ENCODE measurements around the gene NRXN3.

NRXN3 gene

DNA sequence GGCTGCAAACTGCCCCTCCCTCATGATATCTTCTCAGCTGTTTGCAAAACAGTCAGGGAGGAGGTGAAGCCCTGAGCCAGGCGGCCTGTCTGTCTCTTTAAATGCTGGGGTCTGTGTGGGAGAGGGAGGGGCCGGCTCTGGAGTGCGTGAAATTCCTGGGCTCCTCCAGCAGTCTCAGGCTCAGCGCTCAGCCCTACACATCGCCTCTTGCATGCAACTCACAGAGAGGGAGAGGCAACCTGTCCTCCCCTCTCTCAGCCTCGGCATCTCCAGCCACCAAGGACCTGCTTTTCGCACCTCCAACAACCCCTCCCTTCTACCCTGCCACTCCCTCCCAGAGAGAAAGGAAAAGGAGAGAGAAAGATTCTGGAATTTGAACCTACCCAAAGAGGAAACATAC lies at the start of gene NRXN3:
TSS of gene NRXN3 (plus strand) at position 171 of the 400 bp plus-strand sequence. CDS start 72,721 bp downstream, outside the sequence.
- peak; percentile 34 for DNase-seq
- in situ Hi-C loops (cut with HindIII; ENCODE audit: low pct_ligation_motif_present, low pct_unique_long_range_greater_than_20kb, low sequenced_read_pairs), result no loop called here

DNA sequence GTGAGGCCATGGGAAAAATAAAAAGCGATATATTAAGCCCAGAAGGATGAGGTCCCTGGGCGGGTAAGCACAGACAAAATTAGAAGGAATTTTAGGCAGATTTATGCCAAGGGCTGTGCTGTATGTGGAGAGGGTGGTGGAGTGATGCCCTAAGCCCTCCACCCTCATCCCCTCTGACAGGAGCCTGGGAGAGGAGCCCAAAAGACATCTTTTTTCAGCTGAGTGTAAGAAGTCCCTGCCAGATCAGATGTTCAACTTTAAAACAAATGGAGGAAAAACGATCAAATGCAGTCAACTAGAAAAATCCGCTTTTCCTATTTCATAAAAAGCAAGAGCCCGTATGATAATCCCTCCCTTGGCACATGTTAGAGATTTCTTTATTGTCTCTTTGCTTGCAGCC lies 47.7 kb upstream of the NRXN3 start:
- no peak for DNase-seq
- in situ Hi-C loops (cut with HindIII; ENCODE audit: low pct_ligation_motif_present, low pct_unique_long_range_greater_than_20kb, low sequenced_read_pairs), result no loop called here

DNA sequence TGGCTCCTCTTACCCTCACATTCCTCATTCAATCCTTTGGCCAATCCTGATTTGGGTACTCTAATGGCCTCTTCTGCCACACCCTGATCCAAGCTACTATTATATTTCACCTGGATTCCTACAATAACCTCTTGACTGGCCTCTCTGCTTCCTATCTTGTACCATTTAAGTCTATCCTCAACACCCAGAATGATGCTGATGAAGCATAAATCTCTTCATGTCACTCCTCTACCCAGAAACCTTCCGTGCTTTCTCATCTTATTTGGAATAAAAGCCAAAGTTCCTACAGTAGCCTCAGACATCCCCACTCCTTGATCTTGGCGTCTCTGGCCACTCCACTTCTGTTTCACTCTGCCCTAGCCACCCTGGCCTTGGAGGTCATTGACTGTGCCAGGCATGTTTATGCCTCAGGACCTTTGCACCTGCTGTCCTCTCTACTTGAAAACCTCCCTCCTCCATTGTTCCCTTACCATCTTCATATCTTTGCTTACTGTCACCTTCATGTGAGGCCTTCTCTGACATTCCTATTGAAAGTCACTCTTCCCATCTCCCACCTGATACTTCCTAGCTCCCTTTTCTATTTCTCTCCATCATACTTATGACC lies 46.4 kb upstream of the NRXN3 start:
- in situ Hi-C loops (cut with HindIII; ENCODE audit: low pct_ligation_motif_present, low pct_unique_long_range_greater_than_20kb, low sequenced_read_pairs), result no loop called here
- DNase-seq, result no peak

DNA sequence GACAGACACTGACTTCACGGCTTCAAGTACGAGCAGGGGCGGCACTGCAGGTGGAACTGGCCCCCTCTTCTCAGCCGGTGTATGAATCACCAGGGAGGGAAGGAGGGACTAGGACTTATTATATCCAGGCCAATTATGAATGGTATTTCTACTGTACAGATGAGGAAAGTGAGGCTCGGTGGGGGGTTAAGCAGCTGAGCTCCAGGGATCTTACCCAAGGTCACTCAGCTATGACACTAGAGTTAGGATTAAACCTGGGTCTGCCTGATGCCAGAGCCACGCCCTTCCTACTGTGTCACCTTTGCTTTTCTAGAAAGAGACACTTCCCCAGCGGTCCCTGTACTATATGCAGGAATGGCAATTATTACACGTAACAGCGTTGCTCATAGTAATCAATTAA lies 42.2 kb upstream of the NRXN3 start:
- in situ Hi-C loops (cut with HindIII; ENCODE audit: low pct_ligation_motif_present, low pct_unique_long_range_greater_than_20kb, low sequenced_read_pairs), result no loop called here
- DNase-seq, result no peak

DNA sequence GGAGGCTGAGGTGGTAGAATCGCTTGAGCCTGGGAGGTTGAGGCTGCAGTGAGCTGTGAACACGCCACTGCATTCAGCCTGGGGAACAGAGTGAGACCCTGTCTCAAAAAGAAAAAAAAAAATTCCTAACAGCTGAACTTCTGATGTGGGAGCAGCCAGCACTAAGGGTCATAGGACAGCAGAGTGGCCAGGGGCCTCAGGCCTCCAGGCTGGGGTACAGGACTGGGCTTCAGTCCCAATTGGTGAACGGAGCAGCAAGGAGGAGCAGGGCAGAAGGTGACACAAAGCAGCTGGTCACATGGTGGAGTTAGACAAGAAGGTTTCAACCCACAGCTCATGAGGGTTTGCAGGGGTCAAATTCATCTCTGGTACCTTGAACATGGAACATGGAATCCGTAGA lies 40.8 kb upstream of the NRXN3 start:
- in situ Hi-C loops (cut with HindIII; ENCODE audit: low pct_ligation_motif_present, low pct_unique_long_range_greater_than_20kb, low sequenced_read_pairs), result no loop called here
- no peak for DNase-seq

DNA sequence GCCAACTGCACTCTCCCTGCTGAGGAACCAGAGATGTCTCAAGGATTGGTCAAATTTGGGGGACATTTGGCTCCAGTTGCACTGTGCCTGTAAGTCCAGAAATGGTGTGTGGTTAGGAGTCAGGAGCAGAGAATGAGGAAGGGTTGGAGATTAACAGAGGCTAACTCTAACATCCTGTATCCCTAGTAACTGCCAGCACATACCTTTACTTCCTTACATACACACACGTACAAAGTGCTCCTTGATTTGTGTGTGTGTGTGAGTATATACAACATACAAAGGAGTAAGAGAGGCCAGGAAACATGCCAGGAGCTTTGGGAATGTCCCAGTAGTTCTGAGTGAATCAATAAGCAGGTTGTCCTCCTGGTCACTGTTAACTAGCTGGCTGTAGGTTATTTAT lies 39.8 kb upstream of the NRXN3 start:
- in situ Hi-C loops (cut with HindIII; ENCODE audit: low pct_ligation_motif_present, low pct_unique_long_range_greater_than_20kb, low sequenced_read_pairs), result no loop called here
- DNase-seq, result peak; percentile 77

DNA sequence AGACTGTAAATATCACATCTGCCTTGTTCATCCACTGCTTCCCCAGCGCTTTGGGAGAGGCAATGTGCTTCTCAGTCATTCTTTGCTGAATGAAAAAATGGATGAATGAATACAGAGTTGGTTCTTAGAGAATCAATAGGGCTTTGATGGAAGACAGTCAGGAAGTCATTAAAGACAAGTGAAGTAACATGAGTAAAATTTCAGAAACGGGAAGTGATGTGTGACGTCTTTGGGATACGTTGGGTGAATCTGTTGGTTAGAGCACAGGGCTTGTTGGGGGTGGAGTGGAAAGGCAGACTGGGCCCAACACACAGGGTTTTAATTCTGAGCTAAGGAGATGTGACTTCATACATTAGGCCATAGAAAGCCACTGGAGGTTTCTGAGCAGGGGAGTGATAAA lies 39.0 kb upstream of the NRXN3 start:
- DNase-seq, result no peak
- in situ Hi-C loops (cut with HindIII; ENCODE audit: low pct_ligation_motif_present, low pct_unique_long_range_greater_than_20kb, low sequenced_read_pairs), result no loop called here

DNA sequence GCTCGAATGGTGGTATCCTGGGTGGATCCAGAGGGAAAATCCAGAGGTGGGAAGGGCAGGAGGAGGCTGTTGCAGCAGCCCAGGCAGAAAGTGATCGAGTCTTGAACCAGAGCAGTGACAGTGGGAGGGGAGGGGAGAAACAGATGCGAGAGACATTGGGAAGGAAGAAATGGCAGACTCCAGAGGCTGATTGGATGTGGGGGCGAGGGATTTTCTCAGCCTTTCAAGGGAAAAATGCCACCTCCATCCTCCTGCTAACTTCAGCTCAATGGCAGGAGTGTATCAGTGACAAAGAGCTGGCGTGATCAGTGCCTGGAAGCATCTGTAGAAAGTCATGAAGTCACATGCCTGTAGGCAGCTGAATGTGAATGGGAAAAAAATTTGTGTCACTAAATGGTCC lies 38.6 kb upstream of the NRXN3 start:
- no peak for DNase-seq
- in situ Hi-C loops (cut with HindIII; ENCODE audit: low pct_ligation_motif_present, low pct_unique_long_range_greater_than_20kb, low sequenced_read_pairs), result no loop called here

DNA sequence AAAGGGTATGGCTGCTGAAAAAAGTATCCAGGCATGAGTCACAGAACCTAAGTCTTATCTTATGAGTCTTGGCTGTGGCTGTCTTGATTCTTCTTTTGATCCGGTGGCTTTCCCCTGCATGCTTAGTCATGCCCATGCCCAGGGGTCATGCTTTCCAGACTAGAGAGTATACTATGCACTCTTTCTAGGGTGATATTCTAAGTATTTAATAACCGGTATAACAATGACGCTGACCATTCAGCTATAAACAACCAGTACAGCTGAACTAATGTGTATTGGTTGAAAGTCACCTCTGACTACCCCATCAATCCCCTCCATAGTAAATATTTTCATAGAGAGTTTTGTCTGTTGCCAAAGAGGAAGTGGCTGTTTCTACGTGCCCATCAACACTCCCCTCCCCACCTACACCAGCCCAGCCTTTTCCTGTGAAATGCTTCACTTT lies 34.7 kb upstream of the NRXN3 start:
- peak; percentile 87 for DNase-seq
- in situ Hi-C loops (cut with HindIII; ENCODE audit: low pct_ligation_motif_present, low pct_unique_long_range_greater_than_20kb, low sequenced_read_pairs), result no loop called here

DNA sequence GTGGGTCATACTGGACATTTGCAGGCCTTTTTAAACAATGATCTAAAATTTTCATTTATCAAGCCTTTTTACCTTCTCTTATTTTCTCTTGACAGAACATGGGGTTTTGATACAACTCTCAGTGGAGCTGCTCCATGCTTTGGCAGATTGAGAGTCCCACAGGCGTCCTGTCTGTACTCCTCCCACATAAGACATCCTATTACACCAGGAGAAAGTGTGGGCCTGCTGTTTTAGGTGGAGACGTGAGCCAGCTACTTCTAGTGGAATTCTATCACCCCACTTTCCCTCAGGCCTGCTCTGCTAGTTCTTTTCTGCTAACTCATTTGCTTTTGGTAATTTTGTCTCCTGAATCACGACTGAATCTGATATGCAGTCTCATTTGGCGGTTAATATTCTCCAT lies 33.5 kb upstream of the NRXN3 start:
- DNase-seq, result no peak
- in situ Hi-C loops (cut with HindIII; ENCODE audit: low pct_ligation_motif_present, low pct_unique_long_range_greater_than_20kb, low sequenced_read_pairs), result no loop called here

DNA sequence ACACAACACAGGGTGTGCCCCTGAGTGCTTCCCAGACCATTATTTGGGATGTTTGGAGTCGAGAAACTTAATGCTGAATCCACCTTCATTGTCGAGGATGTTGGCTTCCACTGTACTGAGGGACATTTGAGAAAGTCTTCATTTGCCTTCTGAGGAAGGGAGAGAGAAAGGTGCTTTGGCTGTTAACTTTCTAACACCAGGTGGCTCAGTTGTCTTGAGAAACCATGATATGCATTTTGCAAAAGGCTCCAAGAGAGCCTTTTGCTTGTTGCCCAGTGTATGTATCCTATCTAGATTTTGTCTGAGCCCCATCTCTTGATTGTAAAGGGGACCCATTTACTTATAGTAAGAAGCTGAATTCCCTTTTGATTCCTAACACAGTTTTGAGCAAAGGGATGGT lies 28.6 kb upstream of the NRXN3 start:
- in situ Hi-C loops (cut with HindIII; ENCODE audit: low pct_ligation_motif_present, low pct_unique_long_range_greater_than_20kb, low sequenced_read_pairs), result no loop called here
- no peak for DNase-seq

DNA sequence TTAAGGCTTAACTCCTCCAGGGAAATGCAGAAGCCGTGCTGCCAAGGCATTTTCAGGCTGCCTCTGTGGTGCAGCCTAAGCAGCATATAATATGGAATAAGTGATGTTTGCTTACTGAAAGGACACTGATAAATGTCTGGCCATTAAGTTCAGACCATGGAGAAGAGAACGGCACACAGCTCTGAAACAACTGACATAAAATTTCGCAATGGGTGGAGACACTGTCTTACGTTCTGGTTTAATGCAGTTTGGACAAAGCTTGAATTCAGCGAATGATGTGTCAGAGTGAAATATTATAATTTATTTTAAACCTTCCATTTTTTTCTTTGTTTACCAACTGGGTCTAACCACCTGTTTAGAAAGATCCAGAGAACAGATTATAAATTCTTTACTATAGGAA lies 27.2 kb upstream of the NRXN3 start:
- in situ Hi-C loops (cut with HindIII; ENCODE audit: low pct_ligation_motif_present, low pct_unique_long_range_greater_than_20kb, low sequenced_read_pairs), result no loop called here
- no peak for DNase-seq

DNA sequence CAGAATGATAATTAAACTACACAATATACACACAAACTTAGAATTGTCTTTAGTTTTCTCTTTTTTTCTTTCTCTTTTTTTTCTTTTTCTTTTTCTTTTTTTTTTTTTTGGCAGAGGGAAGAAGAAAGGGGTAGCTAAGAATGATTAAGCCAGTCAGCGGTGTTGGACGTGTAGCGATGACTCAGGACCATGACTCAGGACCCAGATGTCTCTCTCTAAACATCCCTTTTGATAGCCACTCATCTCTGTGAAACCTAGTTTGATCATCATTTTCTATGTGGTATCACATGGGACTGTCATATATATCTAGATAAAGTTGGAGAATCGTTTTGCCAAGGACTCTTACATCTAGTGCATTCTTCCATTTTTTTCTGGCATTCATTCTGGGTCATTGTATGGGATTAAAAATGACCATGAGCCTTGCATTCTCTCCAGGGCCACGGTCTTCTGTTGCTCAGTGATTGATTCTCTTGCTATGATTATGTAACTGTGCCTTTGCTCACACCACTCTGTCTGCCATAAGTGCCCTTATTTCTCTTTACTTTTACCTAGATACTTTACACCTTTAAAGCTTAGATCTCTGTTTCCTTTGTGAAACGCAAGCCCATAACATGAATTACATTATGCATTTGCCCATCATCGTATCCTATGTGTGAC lies 26.6 kb upstream of the NRXN3 start:
- in situ Hi-C loops (cut with HindIII; ENCODE audit: low pct_ligation_motif_present, low pct_unique_long_range_greater_than_20kb, low sequenced_read_pairs), result no loop called here
- DNase-seq, result peak; percentile 78

DNA sequence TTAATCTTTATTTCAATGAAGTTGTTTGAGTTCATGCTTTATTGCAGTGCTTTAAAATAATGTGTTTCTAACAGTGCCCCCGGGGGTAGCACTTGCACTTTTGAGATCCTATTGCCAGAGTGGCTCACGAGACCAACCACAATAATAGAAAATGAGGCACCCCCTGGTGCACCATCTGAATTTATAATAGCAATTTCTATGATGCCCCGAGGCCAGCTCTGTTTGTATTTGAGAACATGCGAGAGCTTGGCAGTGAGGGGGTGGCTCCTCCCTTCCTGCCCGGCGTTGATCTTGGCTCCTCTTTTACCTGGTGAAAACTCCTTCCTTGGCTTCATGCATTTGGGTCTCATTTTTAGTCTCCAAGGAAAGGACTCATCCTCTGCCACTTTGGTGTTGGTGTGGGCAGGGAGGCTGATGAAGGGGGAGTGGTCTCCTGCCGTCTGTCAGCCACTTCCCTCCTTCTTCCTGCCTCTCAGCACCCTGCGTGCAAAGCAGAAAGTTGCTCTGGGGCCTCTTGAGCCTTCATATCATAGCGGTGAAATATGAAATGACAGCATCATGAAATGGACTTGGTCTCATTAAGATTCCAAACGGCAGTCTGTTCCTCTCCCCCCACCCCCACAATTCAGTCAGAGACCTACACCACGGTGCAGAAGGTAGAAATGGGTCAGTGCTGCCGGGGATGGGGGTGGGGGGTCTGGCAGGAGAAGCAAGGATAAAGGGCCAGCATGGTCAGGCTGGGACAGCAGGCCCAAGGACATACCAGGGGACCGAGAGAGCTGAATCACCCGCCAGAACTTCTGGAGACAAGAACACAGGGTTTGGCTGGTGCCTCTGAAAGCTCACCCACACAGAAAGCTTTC lies 17.7 kb upstream of the NRXN3 start:
- DNase-seq, result no peak
- in situ Hi-C loops (cut with HindIII; ENCODE audit: low pct_ligation_motif_present, low pct_unique_long_range_greater_than_20kb, low sequenced_read_pairs), result no loop called here

DNA sequence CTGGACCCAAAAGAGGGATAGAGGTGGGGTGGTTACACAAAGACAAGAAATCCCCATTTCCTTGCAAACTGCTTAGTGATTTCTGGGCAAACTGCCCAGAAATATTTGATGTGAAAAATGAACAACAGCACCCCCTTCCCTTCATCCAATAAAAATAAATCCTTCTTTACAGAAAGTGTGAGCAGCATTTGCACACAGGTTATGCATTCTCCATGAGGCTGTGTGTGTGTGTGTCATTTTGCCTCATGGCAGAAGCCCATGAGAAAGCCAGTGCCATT lies 17.2 kb upstream of the NRXN3 start:
- in situ Hi-C loops (cut with HindIII; ENCODE audit: low pct_ligation_motif_present, low pct_unique_long_range_greater_than_20kb, low sequenced_read_pairs), result no loop called here
- DNase-seq, result peak; percentile 41

DNA sequence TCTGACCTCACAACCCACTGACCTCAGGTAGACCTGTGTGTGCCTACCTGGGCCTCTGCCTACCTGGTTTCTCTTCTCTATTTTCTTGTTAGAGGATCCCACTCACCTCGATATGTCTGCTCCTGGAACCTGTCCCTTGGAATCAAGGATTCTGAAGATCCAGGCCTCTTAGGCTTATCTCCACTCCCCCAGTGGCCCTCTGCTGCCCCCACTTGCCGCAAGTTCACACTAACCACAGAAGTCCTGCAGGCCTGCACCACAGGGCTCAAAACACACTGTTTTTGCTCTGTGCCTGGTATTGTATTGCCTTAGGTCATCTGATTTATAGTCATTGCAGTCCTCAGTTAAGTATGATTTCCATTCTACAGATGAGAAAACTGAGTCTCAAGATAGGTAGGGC lies 15.3 kb upstream of the NRXN3 start:
- in situ Hi-C loops (cut with HindIII; ENCODE audit: low pct_ligation_motif_present, low pct_unique_long_range_greater_than_20kb, low sequenced_read_pairs), result no loop called here
- DNase-seq, result peak; percentile 34

DNA sequence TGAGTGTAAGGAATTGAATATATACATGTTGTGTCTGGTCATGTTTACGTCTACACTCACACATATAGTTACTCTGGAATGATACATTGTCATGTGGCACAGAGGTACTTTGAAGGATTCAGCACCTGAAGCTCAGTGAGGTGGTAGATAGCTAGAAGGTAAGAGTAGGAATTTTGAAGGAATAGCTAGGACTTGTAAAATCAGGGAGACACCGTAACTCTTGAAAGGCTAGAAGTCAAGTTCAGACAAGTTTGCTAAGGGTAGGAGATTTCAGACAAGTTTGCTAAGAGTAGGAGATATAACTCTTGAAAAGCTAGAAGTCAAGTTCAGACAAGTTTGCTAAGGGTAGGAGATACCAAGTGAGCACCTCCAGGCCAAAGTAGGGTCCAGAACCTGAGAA lies 14.0 kb upstream of the NRXN3 start:
- DNase-seq, result no peak
- in situ Hi-C loops (cut with HindIII; ENCODE audit: low pct_ligation_motif_present, low pct_unique_long_range_greater_than_20kb, low sequenced_read_pairs), result no loop called here

DNA sequence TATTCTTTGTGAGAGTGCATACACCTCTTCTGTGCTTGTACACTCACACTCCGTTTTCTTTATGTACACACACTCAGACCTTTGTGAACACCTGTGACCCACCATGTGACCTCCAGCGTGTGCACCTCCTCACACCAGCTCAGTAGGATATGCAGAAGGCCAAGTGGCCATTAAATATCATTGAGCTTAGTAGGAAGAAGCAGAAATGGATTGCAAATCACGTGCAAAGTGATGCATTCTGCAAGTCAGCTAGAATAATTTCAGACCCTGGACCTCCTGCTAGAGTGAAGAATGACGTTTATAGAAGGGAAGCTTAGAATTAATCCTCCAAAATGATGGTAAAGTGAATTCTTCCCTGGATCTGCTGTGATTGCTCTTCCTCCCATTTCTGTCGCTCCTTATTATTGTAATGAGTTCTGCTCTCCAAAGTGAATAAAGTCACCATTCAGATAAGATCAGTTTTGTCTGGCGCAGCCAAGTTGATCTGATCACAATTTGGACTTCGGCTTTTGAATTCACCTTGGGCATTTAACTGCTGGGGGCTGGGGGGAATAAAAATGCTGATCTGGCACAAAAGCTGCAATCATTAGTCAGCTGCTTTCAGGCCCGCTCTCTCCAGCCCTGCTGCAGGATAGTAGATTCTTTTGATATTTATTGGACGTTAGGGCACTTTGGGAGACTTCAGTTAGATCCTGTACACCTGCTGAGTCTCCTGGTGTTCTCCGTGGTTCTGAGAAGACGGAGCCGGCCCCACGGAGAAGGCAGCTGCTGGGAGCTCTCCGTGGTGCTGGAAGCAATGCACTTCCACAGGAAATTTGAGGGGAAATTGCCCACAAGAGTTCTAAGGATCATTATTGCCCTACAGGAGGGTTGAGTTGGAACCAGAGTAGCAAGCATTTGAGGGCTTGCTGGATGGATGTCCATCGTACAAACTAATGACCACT lies 12.4 kb upstream of the NRXN3 start:
- in situ Hi-C loops (cut with HindIII; ENCODE audit: low pct_ligation_motif_present, low pct_unique_long_range_greater_than_20kb, low sequenced_read_pairs), result no loop called here
- DNase-seq, result peak; percentile 58

DNA sequence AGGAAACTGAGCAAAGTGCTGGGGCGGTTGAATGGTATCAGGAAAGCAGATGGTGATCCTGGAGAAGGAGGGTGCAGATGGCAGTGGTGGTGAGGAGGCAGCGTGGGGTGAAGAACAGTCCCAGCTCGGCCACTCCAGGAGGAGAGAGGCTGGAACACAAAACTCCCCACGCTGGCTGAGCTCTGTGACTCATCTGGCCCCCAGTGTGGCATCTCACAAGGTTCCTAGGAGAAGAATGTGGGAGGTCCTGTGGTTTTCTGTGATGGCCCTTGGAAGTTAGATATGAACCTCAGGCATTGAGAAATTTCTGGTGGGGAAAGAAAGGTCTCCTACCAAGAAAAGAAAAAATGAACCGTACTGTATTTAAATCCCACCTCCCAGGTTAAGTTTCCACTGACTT lies 8.0 kb upstream of the NRXN3 start:
- in situ Hi-C loops (cut with HindIII; ENCODE audit: low pct_ligation_motif_present, low pct_unique_long_range_greater_than_20kb, low sequenced_read_pairs), result no loop called here
- peak; percentile 78 for DNase-seq

Measured in ACHN (cell line).